Mucosa of descending colon (tissue), 3 donors: ENCODE results near the gene KRTAP20-3. TPM values are rescaled to one million over a fixed set of nuclear protein-coding genes. Genes with fewer than 3 reads are reported as not detected.

Source experiments
- ATAC-seq: fragments of 200-7000 bp; cut with Tn5 transposase; one replicate; pipeline ENCODE4 v1.9.1; 2020; ENCODE audit warnings: mild to moderate bottlenecking, moderate library complexity
- DNase-seq, 3 donors: peaks; one replicate each; pipeline ENCODE4 v3.0.0-alpha.2; 2020
- H3K36me3 ChIP-seq: fragments of 200-600 bp; one replicate; pipeline ENCODE4 v1.8.0; 2021; ENCODE audit warnings: low read depth, mild to moderate bottlenecking
- H3K4me1 ChIP-seq: fragments of 200-600 bp; one replicate; pipeline ENCODE4 v1.8.0; 2021; ENCODE audit warnings: low read depth, mild to moderate bottlenecking
- H3K4me3 ChIP-seq: fragments of 200-600 bp; one replicate; pipeline ENCODE4 v1.8.0; 2021; ENCODE audit warnings: mild to moderate bottlenecking
- H3K9me3 ChIP-seq: fragments of 200-600 bp; one replicate; pipeline ENCODE4 v1.8.0; 2021; ENCODE audit warnings: mild to moderate bottlenecking
- intact Hi-C, 2 donors: fragments of 100-400 bp; cut with DNase I in 1 of 2; cut with micrococcal nuclease in 1 of 2; formaldehyde crosslinking; loops; one replicate each; pipeline versions ENCODE4 v1.11.0 to v1.11.1; 2022; cut with DNase I, micrococcal nuclease
- long read RNA-seq, 2 donors: library from polyadenylated mRNA; unstranded; transcript quantifications; one replicate each; pipeline ENCODE4 v2.0.0, GENCODE V29; 2019 to 2021
- total RNA-seq, 3 donors: library from RNA; stranded (reverse); fragmentation: NEBNext Ultra II Directional in 2 of 3; extraction: Animal tissue kit (Norgen Biotek cat#: 25700) in 2 of 3; gene quantifications; one replicate each; pipeline versions ENCODE4 v1.2.1 to v1.2.4, GENCODE V29; 2021 to 2023
- TF ChIP-seq, protein P1 (sequence below): fragments of 200-600 bp; IDR thresholded peaks from one replicate; pipeline ENCODE4 v1.8.0; 2022; ENCODE audit warnings: antibody characterized with exemption, mild to moderate bottlenecking
- donor health status: DM: no; HTN: no; CAD: no; lungs with moderate emphysema.
- donor health status: DM: no; HTN: no; CAD: no.
- donor health status: DM: no; HTN: yes; CAD: no.

Gene KRTAP20-3
- not detected for total RNA-seq
- long read RNA-seq, donor 1, result 0 reads
- long read RNA-seq, donor 2, result 0 reads

- intact Hi-C loops, result no loop called here
- Histone ChIP-seq H3K36me3 (no peaks in the 10 kb centered on the region), H3K4me1 (no peaks in the 10 kb centered on the region), H3K9me3 (peaks cover 52% of the 10 kb centered on the region), H3K4me3 (no peak within 1 kb of the TSS)
- ATAC-seq (no peak), DNase-seq (no peak)
- TF ChIP-seq, protein P1, sequence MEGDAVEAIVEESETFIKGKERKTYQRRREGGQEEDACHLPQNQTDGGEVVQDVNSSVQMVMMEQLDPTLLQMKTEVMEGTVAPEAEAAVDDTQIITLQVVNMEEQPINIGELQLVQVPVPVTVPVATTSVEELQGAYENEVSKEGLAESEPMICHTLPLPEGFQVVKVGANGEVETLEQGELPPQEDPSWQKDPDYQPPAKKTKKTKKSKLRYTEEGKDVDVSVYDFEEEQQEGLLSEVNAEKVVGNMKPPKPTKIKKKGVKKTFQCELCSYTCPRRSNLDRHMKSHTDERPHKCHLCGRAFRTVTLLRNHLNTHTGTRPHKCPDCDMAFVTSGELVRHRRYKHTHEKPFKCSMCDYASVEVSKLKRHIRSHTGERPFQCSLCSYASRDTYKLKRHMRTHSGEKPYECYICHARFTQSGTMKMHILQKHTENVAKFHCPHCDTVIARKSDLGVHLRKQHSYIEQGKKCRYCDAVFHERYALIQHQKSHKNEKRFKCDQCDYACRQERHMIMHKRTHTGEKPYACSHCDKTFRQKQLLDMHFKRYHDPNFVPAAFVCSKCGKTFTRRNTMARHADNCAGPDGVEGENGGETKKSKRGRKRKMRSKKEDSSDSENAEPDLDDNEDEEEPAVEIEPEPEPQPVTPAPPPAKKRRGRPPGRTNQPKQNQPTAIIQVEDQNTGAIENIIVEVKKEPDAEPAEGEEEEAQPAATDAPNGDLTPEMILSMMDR, result no peak
These were observed at the start of gene KRTAP20-3 for GRCh38 chr21:30642564-30642963. KRTAP20-3 (plus strand) TSS chr21:30642864.

DNA sequence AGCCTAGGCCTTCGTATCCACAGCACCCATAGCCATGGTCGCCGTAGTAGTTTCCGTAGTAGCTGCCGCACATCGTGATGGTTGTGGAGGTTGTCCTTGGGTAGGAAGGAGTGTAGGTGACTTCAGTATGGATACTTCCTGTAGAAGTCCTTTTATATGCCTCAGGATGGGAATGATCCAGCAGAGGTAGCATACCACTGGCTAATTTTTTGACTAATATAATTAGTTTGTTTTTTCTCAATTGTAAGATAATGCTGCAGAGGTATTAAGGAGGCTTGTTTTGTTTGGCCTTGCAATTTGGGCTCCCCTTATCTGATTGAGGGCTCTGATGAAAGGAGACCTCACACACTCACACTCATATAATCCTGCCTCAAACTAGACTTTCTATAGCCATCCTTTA lies 43.9 kb upstream of the KRTAP20-3 start, which contains the start of gene KRTAP6-2:
Gene KRTAP6-2, minus strand, starts transcription at position 101 of the 400 bp plus-strand sequence. Its CDS starts 28 bp downstream, at position 73.
- TF ChIP-seq, protein P1, result no peak
- intact Hi-C loops, result no loop called here

GRCh38 chr21:30600787-30601186 lies 41.9 kb upstream of the KRTAP20-3 start, which contains the start of gene KRTAP22-1:
KRTAP22-1 (plus strand) TSS chr21:30601087.
- TF ChIP-seq, protein P1, result no peak
- DNase-seq (no peak), ATAC-seq (no peak)
- H3K4me3 ChIP-seq, result no peak within 1 kb of the TSS
- H3K36me3 ChIP-seq, result no peaks in the 10 kb centered on the region
- peaks cover 44% of the 10 kb centered on the region for H3K9me3 ChIP-seq
- intact Hi-C loops, result no loop called here
- H3K4me1 ChIP-seq, result no peaks in the 10 kb centered on the region

More for the DNA sequence above, 43.9 kb upstream of the KRTAP20-3 start, which contains the start of gene KRTAP6-2:
- no peaks in the 10 kb centered on the region for H3K4me1 ChIP-seq
- no peaks in the 10 kb centered on the region for H3K36me3 ChIP-seq
- DNase-seq, result no peak
- ATAC-seq, result no peak
- H3K4me3 ChIP-seq, result no peak within 1 kb of the TSS
- H3K9me3 ChIP-seq, result peaks cover 45% of the 10 kb centered on the region

DNA sequence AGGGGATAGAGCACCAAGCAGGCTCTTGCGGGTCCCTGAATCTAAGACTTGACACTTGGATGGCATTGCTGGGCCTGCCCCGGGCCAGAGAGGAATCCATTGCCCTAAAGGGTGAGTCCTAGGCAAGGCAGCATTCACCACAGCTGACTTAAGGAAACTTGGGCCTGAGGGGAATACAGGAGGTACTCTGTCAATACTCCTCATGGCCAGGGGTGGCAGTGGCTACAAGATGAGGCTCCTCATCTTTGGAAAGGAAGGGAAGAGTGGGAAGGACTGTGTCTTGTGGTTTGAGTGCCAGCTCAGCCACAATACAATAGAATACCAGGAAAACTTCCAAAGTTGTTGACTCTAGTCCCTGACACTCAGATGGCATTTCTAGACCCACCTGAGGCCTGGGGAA lies 36.7 kb upstream of the KRTAP20-3 start:
- no peaks in the 10 kb centered on the region for H3K36me3 ChIP-seq
- ATAC-seq (no peak), DNase-seq (no peak)
- intact Hi-C loops, result no loop called here
- H3K4me1 ChIP-seq, result no peaks in the 10 kb centered on the region
- peaks cover 48% of the 10 kb centered on the region for H3K9me3 ChIP-seq
- TF ChIP-seq, protein P1, result no peak
- no peak overlapping the region for H3K4me3 ChIP-seq

DNA sequence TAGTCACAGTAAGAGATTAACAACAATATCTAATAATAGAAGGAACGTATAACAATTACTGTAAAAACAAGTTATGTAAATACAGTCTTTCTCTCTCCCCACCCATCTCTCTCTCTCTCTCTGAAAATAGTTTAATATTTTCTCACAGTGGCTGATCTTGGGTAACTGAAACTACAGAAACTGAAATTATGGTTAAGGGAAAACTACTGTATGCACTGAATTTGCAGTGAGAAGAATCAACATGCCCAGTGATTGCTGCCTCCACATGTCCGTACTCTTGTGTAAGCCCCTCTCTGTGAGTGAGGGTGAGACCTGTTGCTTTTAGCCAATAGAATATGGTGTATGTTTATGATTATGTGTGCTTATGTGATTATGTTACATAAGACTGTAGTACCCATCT lies 30.5 kb upstream of the KRTAP20-3 start:
- Histone ChIP-seq H3K36me3 (no peaks in the 10 kb centered on the region), H3K9me3 (peaks cover 53% of the 10 kb centered on the region), H3K4me3 (no peak overlapping the region), H3K4me1 (no peaks in the 10 kb centered on the region)
- intact Hi-C loops, result no loop called here
- ATAC-seq (no peak), DNase-seq (no peak)
- TF ChIP-seq, protein P1, result no peak

GRCh38 chr21:30613836-30614235 lies 28.8 kb upstream of the KRTAP20-3 start, which contains the start of gene KRTAP6-1:
KRTAP6-1 (minus strand) TSS chr21:30613930; CDS start chr21:30613904, 26 bp downstream.
- H3K9me3 ChIP-seq, result peaks cover 60% of the 10 kb centered on the region
- H3K4me1 ChIP-seq, result no peaks in the 10 kb centered on the region
- no peak for DNase-seq
- TF ChIP-seq, protein P1, result no peak
- no peak within 1 kb of the TSS for H3K4me3 ChIP-seq
- intact Hi-C loops, result no loop called here
- ATAC-seq, result no peak
- H3K36me3 ChIP-seq, result no peaks in the 10 kb centered on the region
